Measurements from ENCODE around the gene KANK2. TPM values are rescaled to one million over a fixed set of nuclear protein-coding genes. Genes with fewer than 3 reads are reported as not detected.
"Not testable (repeated sequence)": the region's sequence is repeated elsewhere in the genome, so short reads cannot be mapped to it uniquely, and the experiment has no call there.

The KANK2 gene
- total RNA-seq, 1 donor, result 398 TPM

- no peak for TF ChIP-seq CTCF (IDR thresholded peaks at IDR 0.05; ENCODE audit: insufficient read depth, low read length)
- no peak for DNase-seq (ENCODE audit: low read depth)
- no peak overlapping the region for H3K4me3 ChIP-seq (ENCODE audit: low read depth, low read length)
Measured at GRCh38 chr19:11181488-11181887, 15.9 kb downstream of the KANK2 start.

GRCh38 chr19:11180975-11181374 lies 16.4 kb downstream of the KANK2 start:
- H3K4me3 ChIP-seq (ENCODE audit: low read depth, low read length); DNase-seq (ENCODE audit: low read depth): not testable (repeated sequence)

- DNase-seq (ENCODE audit: low read depth), result peak; percentile 50
- no peak overlapping the region for H3K4me3 ChIP-seq (ENCODE audit: low read depth, low read length)
- TF ChIP-seq CTCF (IDR thresholded peaks at IDR 0.05; ENCODE audit: insufficient read depth, low read length), result no peak
Measured at GRCh38 chr19:11180346-11180745, 17.0 kb downstream of the KANK2 start.

- H3K4me3 ChIP-seq (ENCODE audit: low read depth, low read length), result no peak overlapping the region
- DNase-seq (ENCODE audit: low read depth), result no peak
- no peak for TF ChIP-seq CTCF (IDR thresholded peaks at IDR 0.05; ENCODE audit: insufficient read depth, low read length)
Measured at GRCh38 chr19:11179716-11180297, 17.5 kb downstream of the KANK2 start.

- DNase-seq (ENCODE audit: low read depth); H3K4me3 ChIP-seq (ENCODE audit: low read depth, low read length): not testable (repeated sequence)
Measured at GRCh38 chr19:11179145-11179465, 18.2 kb downstream of the KANK2 start.

- H3K4me3 ChIP-seq (ENCODE audit: low read depth, low read length), result no peak overlapping the region
- TF ChIP-seq CTCF (IDR thresholded peaks at IDR 0.05; ENCODE audit: insufficient read depth, low read length), result no peak
- no peak for DNase-seq (ENCODE audit: low read depth)
Measured at GRCh38 chr19:11177592-11177991, 19.8 kb downstream of the KANK2 start.

GRCh38 chr19:11176466-11177193 lies 20.7 kb downstream of the KANK2 start:
- no peak overlapping the region for H3K4me3 ChIP-seq (ENCODE audit: low read depth, low read length)
- DNase-seq (ENCODE audit: low read depth), result no peak
- TF ChIP-seq CTCF (IDR thresholded peaks at IDR 0.05; ENCODE audit: insufficient read depth, low read length), result no peak

- no peak for DNase-seq (ENCODE audit: low read depth)
- no peak for TF ChIP-seq CTCF (IDR thresholded peaks at IDR 0.05; ENCODE audit: insufficient read depth, low read length)
- no peak overlapping the region for H3K4me3 ChIP-seq (ENCODE audit: low read depth, low read length)
Measured at GRCh38 chr19:11175920-11176319, 21.4 kb downstream of the KANK2 start.
